Prostate gland (tissue), 2 donors: ENCODE data around the gene NEGR1. TPM values are rescaled to one million over a fixed set of nuclear protein-coding genes. Genes with fewer than 3 reads are reported as not detected.

ENCODE experiments used
- DNase-seq: peaks from one replicate; pipeline ENCODE4 v3.0.0-alpha.2; 2019; ENCODE audit warnings: low spot score
- H3K27ac ChIP-seq, 2 donors: fragments of 200-600 bp; sonication (generic); 2 replicates each; pipeline ENCODE4 v1.5.1; 2017 to 2019
- H3K27me3 ChIP-seq: fragments of 200-600 bp; sonication (generic); replicated peaks from 2 replicates; pipeline ENCODE4 v1.5.1; 2019; ENCODE audit not compliant: insufficient read depth
- H3K36me3 ChIP-seq, 2 donors: fragments of 200-600 bp; sonication (generic); 1 replicate in 1 of 2; 2 replicates in 1 of 2; pipeline versions ENCODE4 v1.5.1 to v1.8.1; 2017 to 2019
- H3K4me1 ChIP-seq: fragments of 200-600 bp; sonication (generic); replicated peaks from 2 replicates; pipeline ENCODE4 v1.5.1; 2019
- H3K4me3 ChIP-seq, 2 donors: fragments of 200-600 bp; sonication (generic); 2 replicates each; pipeline ENCODE4 v1.5.1; 2017 to 2019
- H3K9me3 ChIP-seq: fragments of 200-600 bp; sonication (generic); 2 replicates; pipeline ENCODE4 v1.5.1; 2017
- CTCF ChIP-seq, 4 experiments: fragments of 200-600 bp in 2 of 4; fragments of 450-650 bp in 2 of 4; sonication (generic) in 2 of 4; IDR thresholded peaks; 1 replicate in 3 of 4; 2 replicates in 1 of 4; pipeline ENCODE4 v1.5.1; 2016 to 2019; ENCODE audit warnings: antibody characterized with exemption in 4 of 4, mild to moderate bottlenecking in 2 of 4, moderate library complexity in 2 of 4
- POLR2A ChIP-seq: fragments of 450-650 bp; IDR thresholded peaks from one replicate; pipeline ENCODE4 v1.6.1; 2016; ENCODE audit warnings: antibody characterized with exemption, mild to moderate bottlenecking
- POLR2AphosphoS5 ChIP-seq: sonication (generic); formaldehyde crosslinking; IDR thresholded peaks from one replicate; pipeline ENCODE4 v1.6.1; 2017; ENCODE audit warnings: antibody characterized with exemption
- WGBS: methylation state at CpG from one replicate; pipeline ENCODE4 v1.1.5; 2018; 5-methylcytosine and 5-hydroxymethylcytosine counted together
- intact Hi-C: fragments of 100-400 bp; cut with DNase I; formaldehyde crosslinking; loops from one replicate; pipeline ENCODE4 v1.14.2; 2022
- total RNA-seq, 2 donors: library from RNA; depleted of rRNA; stranded (reverse); fragments of >200 nt; gene quantifications; one replicate each; pipeline ENCODE4 v1.1.0, GENCODE V29; 2016

NEGR1 gene
- total RNA-seq, 2 donors from 2014 or later = 2.3 to 7.6 TPM

DNA sequence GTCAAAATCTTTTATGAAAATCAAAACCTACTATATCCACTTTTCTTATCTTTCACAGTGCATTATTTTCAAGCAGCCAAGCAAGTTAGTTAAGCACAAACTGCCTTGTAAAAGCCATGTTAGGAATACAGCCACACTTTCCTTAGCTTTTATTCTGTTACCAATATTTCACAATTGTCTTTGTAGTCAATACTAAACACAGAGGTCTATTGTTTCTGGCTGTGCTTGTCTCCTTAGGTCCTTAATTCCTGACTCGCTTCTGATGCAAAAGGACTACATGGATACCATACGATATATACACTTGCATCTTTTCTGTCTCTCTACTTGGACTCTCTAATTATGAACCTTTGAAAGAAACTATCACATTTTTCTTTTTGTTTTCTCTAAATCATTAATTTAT is 331.8 kb downstream of the NEGR1 start:
- no peaks in the 10 kb centered on the region for H3K36me3 ChIP-seq
- H3K4me1 ChIP-seq = no peaks in the 10 kb centered on the region
- no peak for DNase-seq
- H3K9me3 ChIP-seq = no peaks in the 10 kb centered on the region
- no peak overlapping the region for H3K27ac ChIP-seq
- WGBS = 60% methylated on average over 2 of the region's 2 CpGs
- H3K27me3 ChIP-seq = no peaks in the 10 kb centered on the region
- no peak overlapping the region for H3K4me3 ChIP-seq
- no peak for TF ChIP-seq POLR2AphosphoS5
- TF ChIP-seq POLR2A = no peak
- no peak for TF ChIP-seq CTCF (IDR thresholded peaks at IDR 0.05)
- intact Hi-C loops = no loop called here

- 73% methylated on average over 2 of the region's 2 CpGs for whole genome bisulfite sequencing
- TF ChIP-seq POLR2A (no peak), POLR2AphosphoS5 (no peak), CTCF (IDR thresholded peaks at IDR 0.05) (no peak)
- no peaks in the 10 kb centered on the region for H3K9me3 ChIP-seq
These were observed 332.7 kb downstream of the NEGR1 start for GRCh38 chr1:71949681-71950080.

DNA sequence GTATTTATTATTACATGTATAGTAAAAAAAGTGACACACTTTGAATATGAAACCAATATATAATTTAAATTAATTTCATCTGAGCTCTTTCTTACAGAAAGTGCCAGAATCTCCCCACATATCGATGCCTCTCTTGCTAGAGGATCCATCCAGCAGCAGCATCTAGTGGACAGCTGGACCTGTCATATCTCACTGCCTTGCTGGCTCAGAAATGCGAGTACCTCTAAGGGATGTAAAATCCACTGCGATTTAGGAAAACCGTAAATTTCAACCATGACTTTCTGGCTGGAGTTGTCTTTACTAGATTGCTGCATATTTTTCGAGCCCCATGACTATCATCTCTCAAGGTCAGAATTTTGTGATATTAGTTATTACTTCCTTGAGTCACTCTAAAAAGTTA is 333.8 kb downstream of the NEGR1 start:
- no peak overlapping the region for H3K27ac ChIP-seq
- TF ChIP-seq CTCF (IDR thresholded peaks at IDR 0.05) = no peak
- TF ChIP-seq POLR2A = no peak
- TF ChIP-seq POLR2AphosphoS5 = no peak
- H3K4me1 ChIP-seq = no peaks in the 10 kb centered on the region
- no peaks in the 10 kb centered on the region for H3K36me3 ChIP-seq
- over 99% methylated on average over 5 of the region's 5 CpGs for WGBS
- no peaks in the 10 kb centered on the region for H3K27me3 ChIP-seq
- intact Hi-C loops = no loop called here
- DNase-seq = no peak
- H3K9me3 ChIP-seq = no peaks in the 10 kb centered on the region
- no peak overlapping the region for H3K4me3 ChIP-seq

More at GRCh38 chr1:71949681-71950080, 332.7 kb downstream of the NEGR1 start:
- intact Hi-C loops = no loop called here
- DNase-seq = no peak
- no peaks in the 10 kb centered on the region for H3K36me3 ChIP-seq
- no peaks in the 10 kb centered on the region for H3K4me1 ChIP-seq
- no peak overlapping the region for H3K27ac ChIP-seq
- no peak overlapping the region for H3K4me3 ChIP-seq
- no peaks in the 10 kb centered on the region for H3K27me3 ChIP-seq

DNA sequence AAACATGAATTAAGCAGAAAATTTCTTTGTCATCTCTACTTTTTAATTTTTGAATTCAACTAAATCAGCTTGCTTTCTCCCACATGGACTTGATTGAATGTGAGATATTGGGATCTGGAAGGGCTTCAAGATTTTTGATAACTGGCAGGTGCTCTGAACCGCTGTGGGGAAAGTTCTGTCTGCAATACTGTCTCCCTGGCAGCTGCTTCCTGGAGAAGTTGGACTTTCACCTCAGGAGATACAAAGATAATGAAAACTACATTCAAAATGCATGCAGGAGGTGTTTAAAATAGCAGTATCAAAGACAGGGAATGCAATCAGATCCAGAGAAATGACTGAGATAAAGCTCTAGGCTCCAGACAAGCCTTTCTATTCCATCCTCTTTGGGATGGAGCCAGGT is 338.3 kb downstream of the NEGR1 start:
- H3K9me3 ChIP-seq = no peaks in the 10 kb centered on the region
- H3K4me1 ChIP-seq = no peaks in the 10 kb centered on the region
- H3K27ac ChIP-seq = no peak overlapping the region
- no peak for DNase-seq
- H3K27me3 ChIP-seq = no peaks in the 10 kb centered on the region
- H3K4me3 ChIP-seq = no peak overlapping the region
- intact Hi-C loops = no loop called here
- WGBS = 45% methylated on average over 1 of the region's 1 CpG
- TF ChIP-seq POLR2AphosphoS5 = no peak
- no peak for TF ChIP-seq POLR2A
- TF ChIP-seq CTCF (IDR thresholded peaks at IDR 0.05) = no peak
- H3K36me3 ChIP-seq = no peaks in the 10 kb centered on the region

DNA sequence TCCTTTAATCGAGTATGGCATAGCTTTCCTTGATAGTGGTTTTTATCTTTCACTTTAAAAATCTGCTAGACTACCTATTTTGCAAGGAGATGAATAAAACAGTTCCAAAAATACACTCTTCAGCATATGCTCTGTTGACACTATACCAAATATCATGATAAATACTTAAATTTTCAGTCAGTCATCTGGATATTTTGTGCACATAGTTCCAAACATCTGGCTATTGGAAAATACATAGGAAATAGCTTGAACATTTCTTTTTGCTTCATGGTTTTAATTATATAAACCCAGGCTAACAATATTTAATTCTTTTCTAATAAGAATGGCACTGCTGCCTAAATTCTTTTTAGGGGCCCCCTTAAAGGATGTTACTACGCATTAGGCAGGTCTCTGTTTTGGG is 342.1 kb downstream of the NEGR1 start:
- Histone ChIP-seq H3K9me3 (no peaks in the 10 kb centered on the region), H3K4me3 (no peak overlapping the region), H3K4me1 (no peaks in the 10 kb centered on the region), H3K27me3 (no peaks in the 10 kb centered on the region), H3K27ac (no peak overlapping the region), H3K36me3 (no peaks in the 10 kb centered on the region)
- intact Hi-C loops = no loop called here
- WGBS = 91% methylated on average over 2 of the region's 2 CpGs
- no peak for TF ChIP-seq POLR2A
- TF ChIP-seq CTCF (IDR thresholded peaks at IDR 0.05) = no peak
- no peak for TF ChIP-seq POLR2AphosphoS5
- no peak for DNase-seq
